AG04450 (cell line): ENCODE measurements around the gene KIAA0825. TPM values are rescaled to one million over a fixed set of nuclear protein-coding genes. Genes with fewer than 3 reads are reported as not detected.

Experiments
- CTCF ChIA-PET: fragments of 300-600, 350-600 bp; formaldehyde crosslinking; extraction: SDS; loops from one replicate; lab custom pipeline; 2022; ENCODE audit warnings: antibody characterized with exemption, inconsistent platforms; lab: Charles Lee
- POLR2A ChIA-PET: fragments of 350-600 bp; formaldehyde crosslinking; extraction: SDS; loops from one replicate; lab custom pipeline; 2021; ENCODE audit warnings: antibody characterized with exemption, inconsistent platforms; lab: Yijun Ruan, JAX
- DNase-seq: peaks from one replicate; pipeline ENCODE4 v3.0.0-alpha.2; 2011; ENCODE audit warnings: low read depth, low spot score
- H3K27ac ChIP-seq: one replicate; pipeline ENCODE4 v1.5.1; 2012; ENCODE audit warnings: low read depth, low read length, control low read depth
- H3K27me3 ChIP-seq: one replicate; pipeline ENCODE4 v1.6.0; 2012; ENCODE audit warnings: low read length; ENCODE audit not compliant: control insufficient read depth, insufficient read depth
- H3K4me3 ChIP-seq: 2 replicates; pipeline ENCODE4 v1.5.1; 2011; ENCODE audit warnings: mild to moderate bottlenecking, low read depth, low read length, control low read depth
- H3K9me3 ChIP-seq: 2 replicates; pipeline ENCODE4 v1.5.1; 2012; ENCODE audit warnings: low read length; ENCODE audit not compliant: control insufficient read depth, insufficient read depth
- polyA plus RNA-seq: library from polyadenylated mRNA; depleted of rRNA; stranded (reverse); fragments of >200 nt; gene quantifications from 2 replicates; pipeline ENCODE4 v1.2.3, GENCODE V29; 2011
- TF ChIP-seq, protein P1 (sequence below): IDR thresholded peaks from 2 replicates; pipeline ENCODE4 v1.5.1; 2011; ENCODE audit warnings: low read depth, low read length, control low read depth, inconsistent platforms

Gene KIAA0825
- polyA plus RNA-seq, 1 experiment, result 2.1 TPM

DNA sequence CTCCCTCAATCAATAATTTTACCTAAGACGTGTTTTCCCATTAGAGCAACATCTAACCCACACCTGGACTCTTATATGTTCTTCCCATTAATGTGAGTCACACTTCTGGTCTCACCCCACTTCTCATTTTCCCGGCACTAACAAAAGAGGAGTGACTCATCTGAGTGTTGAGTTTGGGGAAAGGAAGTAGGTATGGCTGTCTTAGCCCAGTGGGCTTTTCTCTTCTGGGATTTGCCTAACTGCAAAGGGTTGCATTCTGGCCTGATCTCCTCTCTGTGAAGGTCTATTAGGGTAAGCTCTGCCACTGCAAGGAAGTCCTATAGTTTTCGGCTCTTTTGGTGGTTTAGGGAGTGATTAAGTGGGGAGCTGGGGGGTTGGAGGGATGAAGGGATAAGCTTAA lies 195.6 kb downstream of the KIAA0825 start:
- no peak overlapping the region for H3K27ac ChIP-seq
- no peaks in the 10 kb centered on the region for H3K9me3 ChIP-seq
- DNase-seq, result no peak
- TF ChIP-seq, protein P1, sequence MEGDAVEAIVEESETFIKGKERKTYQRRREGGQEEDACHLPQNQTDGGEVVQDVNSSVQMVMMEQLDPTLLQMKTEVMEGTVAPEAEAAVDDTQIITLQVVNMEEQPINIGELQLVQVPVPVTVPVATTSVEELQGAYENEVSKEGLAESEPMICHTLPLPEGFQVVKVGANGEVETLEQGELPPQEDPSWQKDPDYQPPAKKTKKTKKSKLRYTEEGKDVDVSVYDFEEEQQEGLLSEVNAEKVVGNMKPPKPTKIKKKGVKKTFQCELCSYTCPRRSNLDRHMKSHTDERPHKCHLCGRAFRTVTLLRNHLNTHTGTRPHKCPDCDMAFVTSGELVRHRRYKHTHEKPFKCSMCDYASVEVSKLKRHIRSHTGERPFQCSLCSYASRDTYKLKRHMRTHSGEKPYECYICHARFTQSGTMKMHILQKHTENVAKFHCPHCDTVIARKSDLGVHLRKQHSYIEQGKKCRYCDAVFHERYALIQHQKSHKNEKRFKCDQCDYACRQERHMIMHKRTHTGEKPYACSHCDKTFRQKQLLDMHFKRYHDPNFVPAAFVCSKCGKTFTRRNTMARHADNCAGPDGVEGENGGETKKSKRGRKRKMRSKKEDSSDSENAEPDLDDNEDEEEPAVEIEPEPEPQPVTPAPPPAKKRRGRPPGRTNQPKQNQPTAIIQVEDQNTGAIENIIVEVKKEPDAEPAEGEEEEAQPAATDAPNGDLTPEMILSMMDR, result no peak
- no peaks in the 10 kb centered on the region for H3K27me3 ChIP-seq
- CTCF ChIA-PET, result no interaction called here
- POLR2A ChIA-PET, result no interaction called here
- H3K4me3 ChIP-seq, result no peak overlapping the region

DNA sequence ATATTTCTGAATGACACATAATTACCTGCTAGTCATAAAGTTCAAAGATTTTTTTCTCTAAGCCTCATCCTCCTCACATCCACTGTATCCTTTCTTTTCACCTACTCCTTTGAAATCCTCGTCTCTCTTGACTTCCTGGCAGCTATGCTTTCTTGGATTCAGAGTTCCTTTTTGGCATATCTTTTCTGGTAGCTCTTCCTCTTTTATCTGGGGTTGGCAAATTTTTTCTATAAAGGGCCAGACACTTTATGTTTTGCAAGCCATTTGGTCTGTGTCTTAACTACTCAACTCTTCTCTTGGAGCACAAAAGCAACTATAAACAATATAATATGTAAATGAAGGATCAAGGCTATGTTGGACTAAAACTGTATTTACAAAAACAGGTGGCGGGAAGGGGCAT lies 197.5 kb downstream of the KIAA0825 start:
- Histone ChIP-seq H3K27ac (no peak overlapping the region), H3K9me3 (no peaks in the 10 kb centered on the region), H3K27me3 (no peaks in the 10 kb centered on the region), H3K4me3 (no peak overlapping the region)
- POLR2A ChIA-PET, result no interaction called here
- CTCF ChIA-PET, result no interaction called here
- TF ChIP-seq, protein P1, result no peak
- no peak for DNase-seq

DNA sequence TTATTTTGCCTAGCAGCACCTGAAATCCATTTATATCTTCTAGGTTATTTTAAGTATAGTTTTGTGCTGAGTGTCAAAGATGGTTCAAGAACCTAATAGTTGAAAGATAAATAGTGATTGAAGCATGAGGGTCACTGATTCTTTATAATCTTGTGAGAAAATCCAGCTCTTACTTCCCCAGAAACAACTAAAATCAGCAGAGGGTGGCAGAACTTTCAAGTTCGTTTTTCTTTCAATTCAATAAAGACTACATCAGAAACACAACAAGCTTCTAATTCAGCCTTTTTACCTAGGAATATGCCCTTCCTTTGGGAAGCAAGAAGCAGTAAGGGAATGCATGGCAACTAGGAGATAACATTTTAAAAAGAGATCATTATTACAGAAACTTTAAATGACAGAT lies 202.6 kb downstream of the KIAA0825 start:
- TF ChIP-seq, protein P1, result no peak
- Histone ChIP-seq H3K4me3 (no peak overlapping the region), H3K27me3 (no peaks in the 10 kb centered on the region), H3K9me3 (no peaks in the 10 kb centered on the region), H3K27ac (no peak overlapping the region)
- ChIA-PET CTCF (no interaction called here), POLR2A (no interaction called here)
- DNase-seq, result no peak

- TF ChIP-seq, protein P1, result no peak
- H3K27ac ChIP-seq, result no peak overlapping the region
- no peaks in the 10 kb centered on the region for H3K9me3 ChIP-seq
- no peaks in the 10 kb centered on the region for H3K27me3 ChIP-seq
- no peak for DNase-seq
- ChIA-PET POLR2A (no interaction called here), CTCF (no interaction called here)
- H3K4me3 ChIP-seq, result no peak overlapping the region
Measured at GRCh38 chr5:94409440-94409839, 209.0 kb downstream of the KIAA0825 start.

- no peak overlapping the region for H3K27ac ChIP-seq
- TF ChIP-seq, protein P1, result no peak
- ChIA-PET POLR2A (no interaction called here), CTCF (no interaction called here)
- no peak overlapping the region for H3K4me3 ChIP-seq
- no peaks in the 10 kb centered on the region for H3K9me3 ChIP-seq
- H3K27me3 ChIP-seq, result no peaks in the 10 kb centered on the region
- no peak for DNase-seq
Measured at GRCh38 chr5:94407023-94407422, 211.4 kb downstream of the KIAA0825 start.
